SH-SY5Y (cell line): ENCODE measurements around the gene RHPN2.

Experiments used
- GATA2 ChIP-seq: IDR thresholded peaks from 2 replicates; pipeline ENCODE4 v1.6.1; 2011; ENCODE audit warnings: mild to moderate bottlenecking, low read depth, low read length
- GATA3 ChIP-seq: IDR thresholded peaks from 2 replicates; pipeline ENCODE4 v1.6.1; 2011; ENCODE audit warnings: low read depth, mild to moderate bottlenecking, low read length, moderate library complexity

DNA sequence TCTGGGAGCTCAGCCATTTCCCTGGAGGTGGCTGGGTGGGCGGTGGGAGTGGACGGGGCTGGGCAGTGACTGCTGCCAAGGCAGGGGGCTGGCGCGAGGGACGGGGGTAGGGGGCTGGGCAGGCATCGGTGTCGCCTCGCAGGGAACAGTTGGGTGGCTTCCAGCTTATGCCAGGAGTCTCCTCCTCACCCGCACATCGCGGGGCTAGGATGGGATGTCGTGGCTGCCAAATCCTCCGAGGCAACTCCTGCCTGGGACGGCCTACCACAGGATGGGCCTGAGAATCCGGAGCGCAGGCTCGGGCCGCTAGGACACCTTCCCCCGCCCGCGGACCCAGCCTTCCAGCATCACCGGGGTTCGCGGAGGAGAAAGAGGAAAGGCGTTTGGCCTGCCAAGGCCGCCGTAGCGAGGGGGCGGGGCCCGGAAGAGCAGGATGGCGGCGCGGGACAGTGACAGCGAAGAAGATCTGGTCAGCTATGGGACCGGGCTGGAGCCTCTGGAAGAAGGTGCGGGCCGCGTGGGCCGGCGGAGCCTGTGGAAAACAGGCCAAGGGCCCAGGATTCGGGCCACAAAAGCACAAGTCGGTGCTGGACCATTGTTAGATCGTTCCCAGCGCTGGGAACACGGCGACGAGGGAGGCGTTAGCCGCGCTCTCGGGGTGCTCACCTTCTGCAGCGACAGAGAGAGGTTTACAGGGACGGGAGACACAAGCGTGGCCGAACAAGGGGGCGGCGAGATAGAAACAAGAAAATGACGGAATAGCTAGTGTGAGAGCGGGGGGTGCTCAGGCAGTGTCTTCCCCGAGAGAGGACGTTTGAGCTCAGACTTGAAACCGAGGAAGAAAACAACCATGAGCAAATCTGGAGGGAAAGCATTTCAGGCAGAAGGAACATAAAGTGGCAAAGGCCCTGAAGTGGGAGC, 16.3 kb upstream of the RHPN2 start, which contains the start of gene GPATCH1:
- TF ChIP-seq GATA2 = no peak
- TF ChIP-seq GATA3 = no peak
